8988T (cell line): ENCODE measurements around the gene YKT6.
"Not testable (repeated sequence)": the region's sequence is repeated elsewhere in the genome, so short reads cannot be mapped to it uniquely, and the experiment has no call there.

Source experiments
- DNase-seq: peaks from one replicate; pipeline ENCODE4 v3.0.0; 2011

Gene YKT6

DNA sequence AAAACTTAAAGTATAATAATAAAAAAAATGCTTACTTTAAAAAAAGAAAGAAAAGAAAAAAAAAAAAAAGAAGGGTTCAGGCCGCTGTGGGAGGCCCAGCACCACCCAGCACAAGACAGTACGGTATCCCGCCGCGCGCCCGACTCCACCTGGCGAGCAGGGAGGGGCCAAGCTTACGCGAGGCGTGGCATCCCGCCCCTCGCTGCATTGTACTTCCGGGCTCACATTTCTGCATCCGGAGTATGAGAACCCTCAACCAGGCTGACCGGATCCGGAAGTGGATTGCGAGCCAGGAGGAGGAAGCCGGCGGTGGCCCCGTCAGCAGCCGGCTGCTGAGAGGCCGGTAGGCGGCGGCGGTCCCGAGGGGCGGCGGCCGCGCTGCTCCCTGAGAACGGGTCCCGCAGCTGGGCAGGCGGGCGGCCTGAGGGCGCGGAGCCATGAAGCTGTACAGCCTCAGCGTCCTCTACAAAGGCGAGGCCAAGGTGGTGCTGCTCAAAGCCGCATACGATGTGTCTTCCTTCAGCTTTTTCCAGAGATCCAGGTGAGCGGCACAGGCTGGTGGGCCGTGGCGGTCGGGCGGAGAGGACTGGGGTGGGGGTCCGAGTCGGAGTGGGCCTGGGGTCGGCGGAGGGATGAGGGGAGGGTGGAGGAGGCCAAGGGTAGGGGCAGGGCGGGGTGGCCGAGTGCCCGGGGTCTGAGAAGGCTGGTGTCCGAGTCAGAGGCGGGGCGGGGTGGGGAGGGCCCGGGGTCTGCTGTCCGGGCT, at the start of gene YKT6:
Gene YKT6, plus strand, starts transcription at position 280 of the 763 bp plus-strand sequence. Its CDS starts 158 bp downstream, at position 438.
- DNase-seq: peak; percentile 91

GRCh38 chr7:44151956-44152355, 48.8 kb upstream of the YKT6 start:
- no peak for DNase-seq

DNA sequence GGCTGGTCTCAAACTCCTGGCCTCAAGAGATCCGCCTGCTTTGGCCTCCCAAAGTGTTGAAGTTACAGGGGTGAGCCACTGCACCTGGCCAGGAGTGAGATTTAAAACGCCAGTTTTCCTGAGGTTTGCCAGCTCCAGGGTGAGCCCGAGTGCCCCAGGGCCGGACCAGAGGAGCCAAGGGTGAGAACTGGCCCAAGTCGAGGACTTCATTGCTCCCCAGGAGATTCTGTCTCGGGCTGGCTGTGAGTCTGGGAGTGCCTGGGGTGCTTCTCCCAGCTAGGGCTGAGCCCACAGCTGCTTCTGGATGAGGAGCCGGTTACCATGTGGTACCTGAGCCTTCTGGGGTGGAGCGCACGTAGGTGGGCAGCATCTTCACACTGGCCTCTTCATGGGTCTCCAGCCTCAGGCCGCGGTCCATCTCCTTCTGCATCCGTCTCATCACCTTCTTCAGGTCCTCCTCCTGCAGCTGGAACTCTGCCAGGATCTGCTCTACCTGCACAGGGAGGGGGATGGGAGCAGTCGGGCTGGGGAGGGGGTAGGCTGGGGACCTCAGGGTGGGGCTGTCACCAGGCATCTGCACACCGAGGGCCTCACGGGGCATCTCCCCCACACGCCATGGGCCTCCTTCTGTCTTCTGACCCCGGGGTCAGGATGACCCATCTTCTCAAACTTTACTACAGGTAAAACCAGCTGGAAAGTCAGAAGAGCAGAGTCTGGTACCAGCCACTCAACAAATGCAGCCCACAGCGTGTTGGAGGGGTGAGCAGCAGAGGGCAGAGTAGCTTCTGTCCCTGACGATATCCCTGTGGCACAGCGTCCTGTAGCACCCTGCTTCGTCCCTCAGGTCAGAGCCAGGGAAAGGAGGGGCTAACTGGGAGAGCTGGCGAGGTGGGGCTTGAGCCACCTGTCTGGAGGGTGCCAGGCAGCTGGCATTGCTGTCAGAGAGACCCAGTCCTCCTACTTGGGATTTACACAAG, 47.5 kb upstream of the YKT6 start:
- no peak for DNase-seq

DNA sequence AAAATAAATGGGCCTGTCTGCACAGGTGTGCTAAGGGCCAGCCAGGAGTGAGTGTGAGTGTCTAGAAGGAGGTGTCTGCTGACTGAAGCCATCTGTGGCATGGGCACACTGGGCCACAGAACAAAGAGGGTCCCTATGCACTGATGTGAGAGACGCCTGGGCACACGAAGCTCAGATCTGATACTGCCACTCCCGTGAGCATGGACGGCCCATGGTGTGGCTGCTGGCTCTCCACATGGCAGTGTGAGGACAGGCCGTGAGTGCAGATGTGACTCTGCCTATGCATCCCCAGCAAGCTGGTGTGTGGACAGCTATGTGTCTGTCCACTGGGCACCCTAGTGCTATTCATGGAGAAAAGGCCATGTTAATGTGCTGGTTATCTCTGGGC, 46.8 kb upstream of the YKT6 start:
- no peak for DNase-seq

GRCh38 chr7:44154703-44155102, 46.1 kb upstream of the YKT6 start:
- no peak for DNase-seq

GRCh38 chr7:44155191-44156185, 45.3 kb upstream of the YKT6 start:
- no peak for DNase-seq

- DNase-seq: no peak
Observed at GRCh38 chr7:44156453-44157010, 44.2 kb upstream of the YKT6 start.

- no peak for DNase-seq
Observed at GRCh38 chr7:44157116-44158080, 43.4 kb upstream of the YKT6 start.

GRCh38 chr7:44158096-44158872, 42.5 kb upstream of the YKT6 start:
- DNase-seq: no peak

DNA sequence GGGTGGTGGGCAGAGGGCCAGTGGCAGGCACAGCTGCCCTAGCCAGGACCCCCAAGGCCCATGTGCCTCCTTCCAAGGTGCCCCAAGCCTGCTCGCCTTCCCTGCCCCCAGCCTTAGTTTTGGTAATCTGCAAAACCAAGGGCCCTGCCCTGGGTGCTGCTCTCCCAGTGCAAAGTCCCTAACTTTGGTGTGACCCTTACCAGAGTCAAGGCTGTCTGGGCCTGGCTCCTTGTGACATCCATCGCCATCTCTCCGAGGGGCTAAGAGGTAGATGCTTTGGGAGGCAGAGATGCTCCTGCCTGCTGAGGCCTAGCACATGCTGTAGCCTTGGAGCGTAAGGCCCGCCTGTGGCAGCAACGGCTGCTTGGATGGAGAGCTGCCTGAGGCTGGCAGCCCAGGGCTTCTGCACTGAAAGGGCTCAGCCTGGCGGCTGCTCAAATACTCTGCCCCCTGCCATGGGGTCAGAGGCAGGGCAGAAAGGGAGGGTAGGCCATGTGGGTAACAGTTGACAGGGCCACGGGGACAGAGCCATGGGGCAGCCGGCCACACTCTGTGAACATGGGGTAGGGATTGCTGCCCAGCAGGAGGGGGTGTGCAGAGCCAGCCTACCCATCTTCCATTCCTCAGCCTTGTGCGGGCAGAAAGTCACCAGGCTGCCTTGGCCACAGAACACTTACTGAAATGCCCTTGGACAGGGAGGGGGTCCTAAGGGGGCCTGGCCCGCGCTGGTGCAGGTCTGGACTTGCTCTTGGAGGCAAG, 41.7 kb upstream of the YKT6 start:
- DNase-seq: no peak

DNA sequence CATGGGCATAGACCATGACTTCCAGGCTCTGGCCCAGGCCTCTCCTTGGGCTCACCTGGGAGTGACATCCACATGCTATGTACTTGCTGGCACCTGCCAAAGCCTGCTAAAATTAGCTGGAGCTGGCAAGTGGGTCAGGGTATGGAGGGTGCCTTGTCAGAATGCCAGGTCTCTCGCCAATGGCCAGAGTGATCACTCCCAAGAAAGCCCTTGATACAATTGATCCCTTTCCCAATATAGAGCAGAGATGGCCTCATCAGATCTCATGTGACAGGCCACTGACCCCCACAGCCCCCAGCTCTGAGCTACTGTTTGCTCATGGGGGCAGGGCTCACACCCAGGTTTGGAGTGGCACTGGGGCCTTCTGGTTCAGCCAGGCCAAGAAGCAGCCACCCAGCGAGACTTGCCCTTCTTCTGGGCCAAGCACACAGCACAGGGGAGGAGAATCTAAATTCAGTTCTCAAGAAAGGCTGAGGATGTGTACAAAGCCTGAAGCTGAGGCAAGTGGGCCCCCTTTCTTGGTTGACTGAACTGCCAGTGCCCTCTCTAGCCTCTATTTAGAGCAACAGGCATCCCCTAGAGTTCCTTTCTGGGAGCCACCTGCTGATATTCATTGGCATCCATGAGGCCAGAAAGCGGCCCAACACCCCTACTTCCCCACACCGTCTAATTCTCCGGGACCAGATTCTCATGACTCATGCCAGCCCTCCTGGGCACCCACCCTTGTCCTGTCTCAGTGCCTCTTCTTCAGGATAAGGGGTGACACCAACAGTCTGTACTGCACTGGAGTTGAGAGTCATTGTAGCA, 40.8 kb upstream of the YKT6 start:
- no peak for DNase-seq

DNA sequence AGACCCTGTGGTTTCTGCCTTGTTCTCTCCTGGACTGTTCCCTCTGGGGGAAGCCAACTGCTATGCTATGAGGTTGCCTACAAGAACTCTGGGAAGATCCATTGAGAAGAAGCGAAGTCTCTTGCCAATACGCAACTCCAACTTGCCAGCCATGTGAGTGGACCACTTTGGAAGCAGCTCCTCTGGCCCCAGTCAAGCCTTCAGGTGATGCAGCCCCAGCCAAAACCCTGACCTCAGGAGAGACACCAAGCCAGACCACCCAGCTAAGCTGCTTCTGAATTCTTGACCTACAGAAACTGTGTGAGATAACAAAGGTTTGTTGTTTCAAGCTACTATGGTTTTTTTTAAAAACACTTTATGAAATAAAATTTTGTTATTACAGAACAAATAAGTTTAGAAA, 39.4 kb upstream of the YKT6 start:
- DNase-seq: no peak

GRCh38 chr7:44162179-44162578, 38.6 kb upstream of the YKT6 start:
- no peak for DNase-seq

GRCh38 chr7:44162785-44163395, 37.9 kb upstream of the YKT6 start:
- DNase-seq: no peak

DNA sequence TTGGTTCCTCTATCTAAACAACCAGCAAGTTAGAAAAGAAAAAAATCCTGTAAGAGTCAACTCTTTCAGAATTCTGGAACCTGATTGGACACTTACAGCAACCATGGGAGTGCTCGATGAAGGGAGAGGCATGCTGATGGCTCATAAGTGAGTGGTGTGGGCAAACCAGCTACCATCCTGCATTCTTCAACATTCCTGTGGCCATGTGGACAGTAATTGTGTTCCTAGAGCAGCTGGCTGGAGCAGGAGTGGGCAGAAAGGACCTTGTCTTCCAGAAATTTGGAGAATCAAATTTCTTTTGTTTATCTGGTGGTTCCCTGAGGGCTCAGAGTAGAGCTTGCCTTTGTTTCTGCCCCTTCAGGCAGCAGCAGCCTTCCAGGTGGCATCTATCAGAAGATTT, 37.2 kb upstream of the YKT6 start:
- DNase-seq: no peak

DNA sequence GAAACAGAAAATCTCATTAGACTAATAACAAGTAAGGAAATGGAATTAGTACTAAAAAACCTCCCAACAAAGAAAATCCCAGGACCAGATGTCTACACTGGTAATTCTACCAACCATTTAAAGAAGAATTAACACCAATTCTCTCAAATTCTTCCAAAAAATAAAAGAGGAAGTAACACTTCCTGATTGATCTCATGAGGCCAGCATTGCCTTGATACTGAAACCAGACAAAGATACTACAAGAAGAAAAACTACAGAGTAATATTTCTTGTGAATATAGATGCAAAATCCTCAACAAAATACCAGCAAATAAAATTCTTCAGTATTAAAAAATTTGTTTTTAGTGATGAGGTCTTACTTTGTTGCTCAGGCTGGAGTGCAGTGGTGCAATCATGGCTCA, 32.9 kb upstream of the YKT6 start:
- DNase-seq: no peak

- not testable (repeated sequence) for DNase-seq
Observed at GRCh38 chr7:44171901-44172300, 28.9 kb upstream of the YKT6 start.

DNA sequence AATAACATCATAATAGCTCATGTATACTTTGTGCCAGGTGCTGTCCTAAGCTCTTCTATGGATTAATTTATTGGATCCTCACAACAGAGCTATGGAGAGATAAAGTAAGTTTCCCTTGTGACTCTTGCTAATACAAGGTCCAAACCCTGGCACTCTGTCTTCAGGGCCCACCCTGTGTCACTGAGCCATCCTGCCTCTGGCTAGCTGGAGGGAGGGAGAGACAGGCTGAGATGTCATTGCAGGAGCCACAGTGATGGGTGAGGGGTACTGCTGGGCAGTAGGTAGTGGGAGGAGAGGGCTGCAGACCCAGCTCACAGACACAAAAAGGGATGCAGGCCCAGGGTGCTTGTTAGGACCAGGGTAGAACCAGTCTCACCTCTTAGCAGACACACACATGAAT, 28.4 kb upstream of the YKT6 start:
- no peak for DNase-seq
